OCI-LY7 (cell line): Measurements from ENCODE around the gene HCRTR1. TPM values are rescaled to one million over a fixed set of nuclear protein-coding genes. Genes with fewer than 3 reads are reported as not detected.

Experiments
- BruUV-seq: library from RNA; stranded (reverse); fragments of 400-500 nt; replicated peaks from 2 replicates; lab custom pipeline; 2021; lab: Mats Ljungman, UMichigan
- CTCF ChIA-PET: fragments of 300-600 bp; sonication (Branson Sonifier 250); formaldehyde crosslinking; loops from one replicate; lab custom pipeline; 2022; ENCODE audit warnings: antibody characterized with exemption; ENCODE audit not compliant: unreplicated experiment; lab: Charles Lee
- POLR2A ChIA-PET: fragments of 300-600 bp; sonication (Branson Sonifier 250); formaldehyde crosslinking; loops from one replicate; lab custom pipeline; 2022; ENCODE audit warnings: antibody characterized with exemption; lab: Charles Lee
- DNase-seq: peaks from one replicate; pipeline ENCODE4 v3.0.0-alpha.2; 2015; ENCODE audit warnings: low spot score
- H2AFZ ChIP-seq: fragments of 200-600 bp; sonication (generic), shearing (Covaris generic); 2 replicates; pipeline ENCODE4 v1.6.1; 2014; ENCODE audit warnings: mild to moderate bottlenecking, antibody characterized with exemption, low read length, moderate library complexity
- H3K27ac ChIP-seq: fragments of 200-600 bp; sonication (generic); 2 replicates; pipeline ENCODE4 v1.5.1; 2014; ENCODE audit warnings: mixed run types, low read depth, mild to moderate bottlenecking, moderate library complexity, low read length, inconsistent platforms; ENCODE audit not compliant: poor library complexity, severe bottlenecking
- H3K36me3 ChIP-seq: fragments of 200-600 bp; sonication (generic); 2 replicates; pipeline ENCODE4 v1.6.1; 2014; ENCODE audit warnings: mild to moderate bottlenecking, antibody characterized with exemption, low read length, moderate library complexity, mixed read lengths; ENCODE audit not compliant: insufficient read depth
- H3K4me1 ChIP-seq: fragments of 200-600 bp; sonication (generic); 2 replicates; pipeline ENCODE4 v1.5.1; 2014; ENCODE audit warnings: mild to moderate bottlenecking, low read length; ENCODE audit not compliant: insufficient read depth, poor library complexity, severe bottlenecking
- H3K4me2 ChIP-seq: fragments of 200-600 bp; sonication (generic); 2 replicates; pipeline ENCODE4 v1.6.1; 2014; ENCODE audit warnings: mild to moderate bottlenecking, low read length
- H3K4me3 ChIP-seq: fragments of 200-600 bp; sonication (generic); 2 replicates; pipeline ENCODE4 v1.5.1; 2014; ENCODE audit warnings: mild to moderate bottlenecking, low read depth, low read length; ENCODE audit not compliant: poor library complexity, severe bottlenecking
- H3K79me2 ChIP-seq: fragments of 200-600 bp; sonication (generic); 2 replicates; pipeline ENCODE4 v1.6.1; 2016; ENCODE audit warnings: low read depth, mild to moderate bottlenecking, low read length, moderate library complexity, mixed read lengths; ENCODE audit not compliant: insufficient read depth
- H3K9me2 ChIP-seq: fragments of 200-600 bp; sonication (generic); 2 replicates; pipeline ENCODE4 v1.6.1; 2016; ENCODE audit warnings: mild to moderate bottlenecking, low read length, mixed read lengths; ENCODE audit not compliant: insufficient read depth
- H3K9me3 ChIP-seq: fragments of 200-600 bp; sonication (generic); 2 replicates; pipeline ENCODE4 v1.6.1; 2014; ENCODE audit warnings: mild to moderate bottlenecking, mixed run types, low read length, mixed read lengths
- H4K20me1 ChIP-seq: fragments of 200-600 bp; sonication (generic); 2 replicates; pipeline ENCODE4 v1.6.1; 2014; ENCODE audit warnings: mild to moderate bottlenecking, antibody characterized with exemption, low read length, moderate library complexity, mixed read lengths; ENCODE audit not compliant: insufficient read depth
- EZH2phosphoT487 ChIP-seq: fragments of 200-600 bp; sonication (generic); IDR thresholded peaks from 2 replicates; pipeline ENCODE4 v1.6.1; 2018; ENCODE audit warnings: low read depth, borderline replicate concordance, mild to moderate bottlenecking, mixed run types, antibody characterized with exemption, low read length, moderate library complexity, mixed read lengths
- intact Hi-C: fragments of 100-400 bp; cut with micrococcal nuclease; formaldehyde crosslinking; loops from one replicate; pipeline ENCODE4 v1.10.0; 2022; ENCODE audit not compliant: unreplicated experiment
- total RNA-seq, 2 experiments: library from RNA; depleted of rRNA in 1 of 2; stranded (reverse); fragments of >200 nt in 1 of 2; shearing (Covaris generic) in 1 of 2; gene quantifications; 2 replicates each; pipeline ENCODE4 v1.2.3, GENCODE V29; 2014 to 2022
- TF ChIP-seq, protein P1 (sequence below): fragments of 200-600 bp; sonication (generic); conservative IDR thresholded peaks from 2 replicates; pipeline ENCODE4 v1.5.1; 2014; ENCODE audit warnings: mild to moderate bottlenecking, antibody characterized with exemption, low read length, moderate library complexity, mixed read lengths

HCRTR1 gene
- total RNA-seq, 2 experiments from 2014 or later: not detected

DNA sequence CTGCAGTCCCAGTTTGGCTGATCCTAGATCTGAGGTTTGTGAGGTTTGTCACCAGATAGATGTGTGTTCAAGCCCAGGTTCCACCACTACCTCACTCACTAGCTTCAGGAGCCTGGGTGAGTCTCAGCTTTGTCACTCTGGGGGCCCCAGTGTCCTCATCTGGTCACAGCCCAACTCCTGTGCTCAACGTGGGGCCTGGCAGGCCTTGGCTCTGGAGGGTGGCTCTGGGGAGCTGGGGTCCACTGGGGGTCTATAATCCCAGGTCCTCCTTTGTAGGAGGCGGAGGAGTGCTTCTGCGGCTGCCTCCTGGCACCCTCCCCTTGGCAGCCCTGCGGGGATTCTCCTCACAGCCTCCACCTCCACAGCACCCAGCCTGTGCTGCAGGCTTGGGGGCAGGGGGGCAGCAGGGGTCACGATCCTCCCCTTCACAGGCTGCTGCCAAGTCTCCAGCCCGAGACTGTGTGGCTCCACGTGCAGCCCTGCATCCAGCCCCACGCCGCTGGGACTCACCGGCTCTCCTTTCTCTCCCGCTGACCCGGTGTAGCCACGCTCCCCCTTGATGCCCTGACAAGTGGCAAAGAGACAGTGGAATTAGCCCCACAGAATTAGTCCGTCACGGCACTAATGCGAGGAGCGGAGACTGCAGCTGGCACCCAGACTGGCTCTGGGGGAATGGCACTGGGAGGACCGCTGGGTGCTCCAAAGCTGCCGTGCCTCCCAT lies 49.7 kb downstream of the HCRTR1 start:
- TF ChIP-seq, protein P1, sequence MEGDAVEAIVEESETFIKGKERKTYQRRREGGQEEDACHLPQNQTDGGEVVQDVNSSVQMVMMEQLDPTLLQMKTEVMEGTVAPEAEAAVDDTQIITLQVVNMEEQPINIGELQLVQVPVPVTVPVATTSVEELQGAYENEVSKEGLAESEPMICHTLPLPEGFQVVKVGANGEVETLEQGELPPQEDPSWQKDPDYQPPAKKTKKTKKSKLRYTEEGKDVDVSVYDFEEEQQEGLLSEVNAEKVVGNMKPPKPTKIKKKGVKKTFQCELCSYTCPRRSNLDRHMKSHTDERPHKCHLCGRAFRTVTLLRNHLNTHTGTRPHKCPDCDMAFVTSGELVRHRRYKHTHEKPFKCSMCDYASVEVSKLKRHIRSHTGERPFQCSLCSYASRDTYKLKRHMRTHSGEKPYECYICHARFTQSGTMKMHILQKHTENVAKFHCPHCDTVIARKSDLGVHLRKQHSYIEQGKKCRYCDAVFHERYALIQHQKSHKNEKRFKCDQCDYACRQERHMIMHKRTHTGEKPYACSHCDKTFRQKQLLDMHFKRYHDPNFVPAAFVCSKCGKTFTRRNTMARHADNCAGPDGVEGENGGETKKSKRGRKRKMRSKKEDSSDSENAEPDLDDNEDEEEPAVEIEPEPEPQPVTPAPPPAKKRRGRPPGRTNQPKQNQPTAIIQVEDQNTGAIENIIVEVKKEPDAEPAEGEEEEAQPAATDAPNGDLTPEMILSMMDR: no peak
- TF ChIP-seq EZH2phosphoT487: no peak
- intact Hi-C loops: no loop called here
- no peaks in the 10 kb centered on the region for H3K9me3 ChIP-seq

DNA sequence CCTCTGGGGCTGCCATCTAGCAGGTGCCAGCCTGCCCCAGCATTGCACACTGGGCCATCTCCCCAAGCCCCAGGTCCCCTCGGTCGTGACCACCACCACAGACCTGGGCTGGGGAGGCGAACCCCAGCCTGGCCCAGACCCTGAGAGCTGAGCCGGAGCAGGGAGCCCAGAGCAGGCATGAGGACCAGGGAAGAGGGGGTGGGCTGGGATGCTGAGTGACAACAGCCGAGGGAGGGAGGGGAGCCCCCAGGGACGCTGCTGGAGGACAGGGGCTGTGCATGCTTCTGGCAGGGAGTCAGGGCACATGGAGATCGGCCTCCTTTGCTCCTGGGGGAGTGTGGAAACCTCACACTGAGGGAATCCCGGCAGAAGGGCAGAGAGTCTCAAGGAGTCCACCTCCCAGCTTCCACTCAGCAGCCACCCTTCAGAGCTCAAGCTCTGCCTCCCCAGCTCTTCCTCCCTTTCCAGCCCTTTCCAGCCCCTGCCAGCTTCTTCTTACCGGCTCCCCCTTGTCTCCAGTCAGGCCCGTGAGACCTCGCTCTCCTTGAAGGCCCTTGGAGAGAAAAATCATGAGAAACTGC lies 50.9 kb downstream of the HCRTR1 start:
- Histone ChIP-seq H3K4me1 (no peaks in the 10 kb centered on the region), H3K79me2 (no peaks in the 10 kb centered on the region), H3K4me3 (no peak overlapping the region), H4K20me1 (no peaks in the 10 kb centered on the region), H3K27ac (no peak overlapping the region), H3K36me3 (no peaks in the 10 kb centered on the region), H3K9me2 (no peaks in the 10 kb centered on the region), H3K4me2 (no peak overlapping the region), H2AFZ (no peak overlapping the region), H3K9me3 (no peaks in the 10 kb centered on the region)
- POLR2A ChIA-PET: interaction anchor here (0.6 kb wide), 1 partner anchor 1014 kb away, joined by 3 read pairs; no protein-coding TSS in a partner anchor
- TF ChIP-seq, protein P1: no peak
- TF ChIP-seq EZH2phosphoT487: no peak
- CTCF ChIA-PET: no interaction called here
- BruUV-seq: no TSS peak
- no peak for DNase-seq
- intact Hi-C loops: no loop called here

More for the DNA sequence above, 49.7 kb downstream of the HCRTR1 start:
- Histone ChIP-seq H3K9me2 (no peaks in the 10 kb centered on the region), H3K79me2 (no peaks in the 10 kb centered on the region), H3K4me1 (no peaks in the 10 kb centered on the region), H3K4me2 (no peak overlapping the region), H3K4me3 (no peak overlapping the region), H3K27ac (no peak overlapping the region), H4K20me1 (no peaks in the 10 kb centered on the region), H3K36me3 (no peaks in the 10 kb centered on the region), H2AFZ (no peak overlapping the region)
- DNase-seq: no peak
- ChIA-PET CTCF (interaction anchor here (0.9 kb wide), 1 partner anchor 78 kb away, joined by 4 read pairs; no protein-coding TSS in a partner anchor), POLR2A (interaction anchor here (0.5 kb wide), 1 partner anchor 8 kb away, joined by 7 read pairs; no protein-coding TSS in a partner anchor)
- no TSS peak for BruUV-seq

DNA sequence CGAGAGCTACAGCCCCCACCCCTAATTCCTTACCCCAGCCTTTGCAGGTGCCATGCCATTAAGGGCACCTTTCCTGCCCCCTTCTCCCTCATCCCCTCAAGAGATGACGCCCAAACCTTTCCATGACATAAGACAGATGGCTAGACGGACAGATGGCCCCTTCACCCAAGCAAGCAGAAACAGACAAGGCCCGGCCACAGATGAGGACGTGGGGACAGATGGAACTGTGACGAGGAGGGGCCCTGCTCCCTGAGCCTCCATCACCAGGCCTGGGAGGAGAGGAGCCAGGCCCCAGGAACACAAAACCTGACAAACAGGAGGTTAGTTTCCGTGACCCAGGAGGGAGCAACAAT lies 51.9 kb downstream of the HCRTR1 start:
- H2AFZ ChIP-seq: no peak overlapping the region
- CTCF ChIA-PET: no interaction called here
- no peak overlapping the region for H3K4me2 ChIP-seq
- no TSS peak for BruUV-seq
- no peak overlapping the region for H3K4me3 ChIP-seq
- intact Hi-C loops: no loop called here
- POLR2A ChIA-PET: no interaction called here
- no peaks in the 10 kb centered on the region for H3K79me2 ChIP-seq
- DNase-seq: no peak
- H3K9me2 ChIP-seq: no peaks in the 10 kb centered on the region
- H4K20me1 ChIP-seq: no peaks in the 10 kb centered on the region
- H3K4me1 ChIP-seq: no peaks in the 10 kb centered on the region
- H3K9me3 ChIP-seq: no peaks in the 10 kb centered on the region
- no peaks in the 10 kb centered on the region for H3K36me3 ChIP-seq
- H3K27ac ChIP-seq: no peak overlapping the region
- TF ChIP-seq, protein P1: no peak
- no peak for TF ChIP-seq EZH2phosphoT487
